CD4-positive, alpha-beta T cell treated with Interleukin-15 for 4 hours (primary cell): ENCODE data around the gene KRCC1.
"Not testable (repeated sequence)": the region's sequence is repeated elsewhere in the genome, so short reads cannot be mapped to it uniquely, and the experiment has no call there.

Source experiments
- DNase-seq: peaks from one replicate; pipeline ENCODE4 v3.0.0-alpha.2; 2020; ENCODE audit warnings: low spot score

The KRCC1 gene

DNA sequence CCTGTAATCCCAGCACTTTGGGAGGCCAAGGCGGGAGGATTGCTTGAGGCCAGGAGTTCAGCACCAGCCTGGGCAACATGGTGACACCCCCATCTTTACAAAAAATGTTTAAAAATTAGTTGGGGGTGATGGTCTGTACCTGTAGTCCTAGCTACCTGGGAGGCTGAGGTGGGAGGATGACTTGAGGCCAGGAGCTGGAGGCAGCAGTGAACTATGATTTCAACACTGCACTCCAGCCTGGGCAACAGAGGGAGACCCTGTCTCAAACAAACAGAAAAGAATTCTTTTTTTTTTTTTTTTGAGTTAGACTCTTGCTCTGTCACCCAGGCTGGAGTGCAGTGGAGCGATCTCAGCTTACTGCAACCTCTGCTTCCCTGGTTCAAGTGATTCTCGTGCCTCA, 55.1 kb downstream of the KRCC1 start:
- not testable (repeated sequence) for DNase-seq

DNA sequence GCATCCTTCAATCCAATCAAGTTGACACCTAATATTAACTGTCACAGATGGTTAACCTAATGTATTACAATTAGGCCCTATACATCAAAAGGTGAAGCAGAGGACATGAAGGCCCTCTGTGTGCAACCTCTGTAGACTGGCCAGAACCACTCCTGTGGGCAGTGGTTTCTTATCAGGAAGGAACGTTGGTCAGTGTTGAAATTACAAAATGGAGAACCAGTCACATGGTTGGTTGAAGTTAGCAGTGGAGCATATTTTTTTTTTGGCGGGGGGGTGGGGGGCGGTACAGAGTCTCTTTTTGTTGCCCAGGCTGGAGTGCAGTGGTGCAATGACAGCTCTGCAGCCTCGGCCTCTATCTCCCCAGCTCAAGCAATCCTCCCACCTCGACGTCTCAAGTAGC, 59.0 kb downstream of the KRCC1 start:
- no peak for DNase-seq

DNA sequence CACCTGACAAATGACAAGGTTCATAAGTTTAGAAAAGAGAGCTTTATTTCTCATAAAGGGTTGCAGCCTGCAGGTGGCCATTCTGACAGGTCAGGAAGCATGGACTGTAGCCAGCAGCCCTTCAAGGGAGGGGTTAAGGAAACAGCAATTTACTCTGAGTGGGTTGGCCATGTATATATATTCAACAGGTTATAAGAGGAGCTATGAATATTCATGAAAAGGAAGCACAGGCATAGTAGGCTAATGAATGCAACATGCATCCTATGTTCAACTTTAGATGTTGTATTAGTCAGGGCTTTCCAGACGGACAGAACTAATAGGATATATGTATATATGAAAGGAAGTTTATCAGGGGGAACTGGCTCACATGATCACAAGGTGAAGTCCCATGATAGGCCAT, 59.8 kb downstream of the KRCC1 start:
- DNase-seq, result no peak

DNA sequence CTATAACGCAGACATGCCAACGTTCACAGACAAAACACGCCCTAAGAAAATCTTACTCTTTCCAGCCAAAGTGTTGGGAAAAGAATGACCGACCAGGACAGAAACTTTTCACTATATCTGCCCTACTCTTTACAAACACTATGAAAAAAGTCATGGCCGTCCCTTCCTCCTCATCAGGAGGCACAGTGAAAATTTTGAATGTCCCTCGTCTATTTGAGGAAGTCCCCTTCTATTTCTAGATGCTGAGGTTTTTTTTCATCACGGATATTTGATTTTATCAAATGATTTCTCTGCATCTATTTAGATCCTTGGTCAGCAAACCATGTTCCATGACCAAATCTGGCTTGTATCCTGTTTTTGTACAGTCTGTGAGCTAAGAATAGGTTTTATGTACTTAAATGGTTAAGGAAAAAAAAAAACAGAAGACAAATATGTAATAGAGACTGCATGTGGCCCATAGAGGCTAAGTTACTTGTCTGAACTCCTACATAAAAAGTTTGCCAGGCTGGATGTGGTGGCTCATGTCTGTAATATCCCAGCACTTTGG, 61.2 kb downstream of the KRCC1 start:
- not testable (repeated sequence) for DNase-seq

DNA sequence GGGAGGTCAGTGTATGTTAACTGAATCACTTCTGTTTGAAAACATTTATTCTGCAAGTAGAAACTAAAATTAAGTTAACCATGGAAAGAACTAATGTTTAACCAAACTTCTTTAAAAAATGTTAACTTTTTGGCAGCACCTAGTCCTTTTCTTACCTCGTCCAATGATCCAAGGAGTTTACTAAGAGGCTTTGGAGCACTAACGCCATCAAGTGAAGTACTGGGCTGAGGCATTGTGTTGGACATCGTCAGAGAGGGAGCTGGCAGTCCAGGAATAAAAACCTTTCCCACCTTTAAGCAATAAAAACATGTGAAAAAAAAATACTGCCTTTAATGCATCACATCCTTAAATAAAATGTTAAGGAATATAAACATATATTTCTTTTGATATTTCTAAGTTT, 63.0 kb downstream of the KRCC1 start:
- not testable (repeated sequence) for DNase-seq

DNA sequence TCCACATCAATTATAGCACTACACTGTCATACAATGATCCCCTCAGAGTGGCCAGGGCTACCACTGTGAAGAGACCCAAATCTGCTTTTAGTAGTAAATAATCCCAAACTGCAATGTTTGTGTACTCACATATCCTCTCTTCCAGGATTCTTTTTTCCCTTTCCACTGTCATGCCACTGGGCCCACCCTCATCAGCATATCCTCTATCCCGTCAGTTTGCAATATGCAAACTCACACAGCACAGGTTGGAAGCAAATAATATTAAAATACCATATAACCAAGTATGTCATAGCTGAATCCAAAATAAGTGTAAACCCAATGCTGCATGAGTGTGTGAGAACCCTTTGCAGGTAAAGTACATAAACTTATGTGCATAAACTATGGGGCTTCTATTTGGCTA, 68.1 kb downstream of the KRCC1 start:
- not testable (repeated sequence) for DNase-seq

DNA sequence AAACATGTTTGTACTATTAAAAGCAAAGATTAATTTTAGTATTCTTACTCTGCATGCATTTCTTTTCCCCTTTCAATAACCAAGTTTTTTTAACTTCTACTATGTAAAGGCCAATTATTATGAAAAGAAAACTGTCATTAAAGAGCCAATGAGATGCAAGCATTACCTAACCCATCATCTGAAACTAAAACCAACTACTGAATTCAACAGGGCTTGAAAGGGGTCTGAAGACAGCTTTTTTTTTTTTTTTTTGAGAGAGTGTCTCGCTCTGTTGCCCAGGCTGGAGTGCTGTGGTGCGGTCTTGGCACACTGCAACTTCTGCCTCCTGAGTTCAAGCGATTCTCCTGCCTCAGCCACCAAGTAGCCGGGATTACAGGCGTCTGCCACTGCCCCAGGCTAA, 69.7 kb downstream of the KRCC1 start:
- not testable (repeated sequence) for DNase-seq

DNA sequence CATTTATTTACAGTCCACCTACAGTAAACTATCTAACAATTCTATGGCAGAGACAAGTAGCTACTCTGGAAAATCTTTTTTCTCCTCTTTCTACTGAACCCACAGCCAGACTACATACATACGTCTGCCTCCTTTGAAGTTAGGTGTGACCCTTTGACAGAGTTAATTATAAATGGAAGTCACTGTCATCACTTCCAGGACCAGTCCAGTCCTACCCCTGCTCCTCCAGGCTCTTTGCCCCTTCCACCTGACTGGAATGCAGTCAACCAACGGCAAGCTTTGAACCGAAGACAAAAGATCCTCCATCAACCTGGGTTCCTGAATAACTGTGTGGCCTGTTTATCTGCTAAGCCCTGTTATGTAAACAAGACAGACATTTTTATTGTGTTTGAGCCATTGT, 74.4 kb downstream of the KRCC1 start:
- not testable (repeated sequence) for DNase-seq
